ENCODE measurements around the gene PRR5L.

The PRR5L gene

GRCh38 chr11:36361472-36361871 is 65.4 kb downstream of the PRR5L start:
- no peak for DNase-seq

DNA sequence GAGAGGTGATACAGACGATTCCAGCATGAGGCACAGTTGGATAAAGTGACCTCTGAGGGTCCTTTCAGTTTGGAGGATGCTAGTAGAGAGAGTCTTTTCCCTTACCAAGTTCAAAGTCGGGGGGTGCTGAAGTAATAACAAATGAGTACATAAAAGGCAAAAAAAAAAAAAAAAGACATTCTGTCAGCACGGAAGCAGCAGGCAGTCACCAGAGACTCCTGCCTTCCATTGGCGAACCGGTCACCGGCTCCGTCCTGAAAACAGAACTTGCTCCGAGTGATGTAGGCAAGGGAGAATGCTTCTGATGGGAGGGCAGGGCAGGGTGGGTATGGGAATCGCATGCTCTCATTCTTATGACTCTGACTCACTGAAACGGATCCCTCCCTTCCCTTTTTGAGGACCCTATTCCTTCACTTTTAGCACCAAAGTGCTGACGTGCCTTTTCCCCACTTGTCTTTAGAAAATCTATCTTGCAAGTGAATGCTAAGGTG is 65.9 kb downstream of the PRR5L start:
- peak in 1 of 2 donors; percentile 19 for DNase-seq

DNA sequence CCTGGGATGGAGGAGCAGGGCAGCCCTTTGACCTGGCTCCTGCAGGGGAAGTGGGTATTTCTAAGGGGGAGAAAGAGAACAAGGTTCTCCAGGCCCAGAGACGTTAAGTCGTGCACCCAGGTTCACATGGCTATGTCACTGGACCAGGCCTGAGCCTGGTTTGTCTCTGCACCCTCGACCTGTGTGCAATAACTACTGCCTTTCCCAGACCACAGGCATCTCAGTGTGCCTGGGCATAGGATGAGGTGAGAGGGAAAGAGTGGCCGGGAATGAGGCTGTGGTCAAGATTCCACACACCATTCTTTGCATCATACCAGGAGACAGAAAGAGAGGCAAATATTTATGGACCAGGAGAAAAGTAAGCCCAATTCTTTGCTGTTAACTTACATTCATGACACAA is 66.8 kb downstream of the PRR5L start:
- DNase-seq: no peak

DNA sequence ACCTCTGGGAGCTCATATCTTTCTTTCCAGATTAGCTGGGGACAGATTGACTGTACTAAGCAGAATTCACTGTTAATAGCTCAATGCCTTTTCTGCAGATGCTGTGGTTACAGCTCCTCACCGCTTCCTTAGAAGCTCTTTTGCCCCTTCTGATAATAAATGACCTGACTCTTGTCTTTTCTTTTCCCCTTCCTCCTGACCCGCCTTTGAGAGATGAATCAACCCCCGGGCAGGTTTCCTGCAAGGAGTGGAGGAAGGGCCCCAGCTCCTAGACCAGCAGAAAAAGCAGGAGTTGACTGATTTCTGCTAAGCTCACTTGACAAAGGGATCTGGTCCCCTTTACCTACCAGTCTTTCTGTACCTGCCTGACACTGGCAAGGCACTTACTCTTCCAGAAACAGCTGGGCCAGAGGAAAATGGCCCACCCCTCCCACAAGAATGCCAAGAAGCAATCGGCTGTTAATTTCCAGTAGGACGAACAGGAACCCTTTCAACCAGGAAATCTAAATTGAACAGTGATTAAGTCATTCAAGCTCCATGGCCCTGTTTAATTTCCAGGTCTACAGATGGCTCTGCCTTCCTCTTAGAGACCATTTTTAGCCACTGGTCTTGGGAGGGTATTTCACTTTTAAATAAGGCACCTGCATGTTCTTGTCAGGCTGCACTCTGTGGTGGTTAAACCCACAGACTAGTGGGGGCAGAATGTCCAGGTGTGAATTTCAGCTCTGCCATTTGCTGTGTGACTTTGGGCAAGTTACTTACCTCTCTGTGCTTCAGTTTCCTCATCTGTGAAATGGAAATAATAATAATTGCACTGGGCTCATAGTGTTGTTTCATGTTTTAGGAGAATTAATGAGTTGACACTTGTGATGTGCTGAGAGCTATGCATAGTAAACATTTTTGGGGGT is 67.5 kb downstream of the PRR5L start:
- no peak for DNase-seq

- no peak for DNase-seq
These were observed 68.7 kb downstream of the PRR5L start for GRCh38 chr11:36364551-36365325.

GRCh38 chr11:36365907-36366306 is 69.8 kb downstream of the PRR5L start:
- DNase-seq: no peak

DNA sequence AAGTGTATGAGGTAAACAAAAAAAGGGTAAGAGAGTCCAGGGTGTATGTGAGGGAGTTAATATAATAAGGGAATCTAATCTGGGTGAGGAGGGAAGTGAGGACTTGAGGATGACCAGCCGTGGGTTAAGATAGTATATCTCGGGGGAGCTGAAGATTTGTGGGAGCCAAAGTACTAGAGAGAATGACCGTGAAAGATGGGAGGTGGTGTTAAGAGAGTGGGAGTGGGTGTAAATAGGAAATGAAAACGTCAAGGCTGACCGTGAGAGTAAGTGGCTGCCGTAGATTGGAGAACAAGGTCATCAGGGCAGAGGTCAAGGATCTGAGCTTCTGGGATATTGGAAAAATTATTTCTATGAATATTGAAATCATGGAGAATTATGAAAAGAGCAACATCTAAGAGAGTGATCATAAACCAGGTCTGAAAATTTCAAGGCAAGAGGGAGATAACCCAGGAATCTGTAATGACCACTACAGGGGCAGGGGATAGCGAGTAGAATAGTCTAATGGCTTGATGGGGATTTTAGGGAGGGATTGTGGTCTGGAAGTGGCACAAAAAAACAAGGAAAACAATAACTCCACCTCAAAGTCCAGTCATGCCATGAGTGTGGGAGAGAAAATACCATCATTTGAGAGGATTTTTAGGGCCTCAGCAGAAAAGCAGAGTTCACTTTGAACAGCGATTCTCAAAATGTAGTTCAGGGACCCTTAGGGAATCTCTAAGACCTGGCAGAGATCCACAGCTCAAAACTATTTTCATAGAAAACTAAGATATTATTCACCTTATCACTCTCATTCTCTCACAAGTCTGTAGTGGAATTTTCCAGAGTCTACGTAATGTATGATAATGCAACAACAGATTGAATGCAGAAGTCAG is 72.0 kb downstream of the PRR5L start:
- DNase-seq: no peak

- no peak for DNase-seq
These were observed 75.1 kb downstream of the PRR5L start for GRCh38 chr11:36371181-36371580.

DNA sequence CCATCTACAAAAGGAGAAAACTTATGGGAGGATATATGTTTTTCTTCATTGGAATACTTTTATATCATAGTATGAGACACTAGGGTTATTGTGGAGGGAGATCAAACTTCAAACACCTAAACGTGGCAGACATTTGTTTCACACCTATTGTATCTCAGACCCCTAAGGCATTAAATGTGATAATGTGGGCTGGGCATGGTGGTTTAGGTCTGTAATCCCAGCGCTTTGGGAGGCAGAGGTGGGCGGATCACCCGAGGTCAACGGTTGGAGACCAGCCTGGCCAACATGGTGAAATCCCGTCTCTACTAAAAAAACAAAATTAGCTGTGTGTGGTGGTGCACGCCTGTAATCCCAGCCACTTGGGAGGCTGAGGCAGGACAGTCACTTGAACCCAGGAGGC is 75.5 kb downstream of the PRR5L start:
- no peak for DNase-seq

DNA sequence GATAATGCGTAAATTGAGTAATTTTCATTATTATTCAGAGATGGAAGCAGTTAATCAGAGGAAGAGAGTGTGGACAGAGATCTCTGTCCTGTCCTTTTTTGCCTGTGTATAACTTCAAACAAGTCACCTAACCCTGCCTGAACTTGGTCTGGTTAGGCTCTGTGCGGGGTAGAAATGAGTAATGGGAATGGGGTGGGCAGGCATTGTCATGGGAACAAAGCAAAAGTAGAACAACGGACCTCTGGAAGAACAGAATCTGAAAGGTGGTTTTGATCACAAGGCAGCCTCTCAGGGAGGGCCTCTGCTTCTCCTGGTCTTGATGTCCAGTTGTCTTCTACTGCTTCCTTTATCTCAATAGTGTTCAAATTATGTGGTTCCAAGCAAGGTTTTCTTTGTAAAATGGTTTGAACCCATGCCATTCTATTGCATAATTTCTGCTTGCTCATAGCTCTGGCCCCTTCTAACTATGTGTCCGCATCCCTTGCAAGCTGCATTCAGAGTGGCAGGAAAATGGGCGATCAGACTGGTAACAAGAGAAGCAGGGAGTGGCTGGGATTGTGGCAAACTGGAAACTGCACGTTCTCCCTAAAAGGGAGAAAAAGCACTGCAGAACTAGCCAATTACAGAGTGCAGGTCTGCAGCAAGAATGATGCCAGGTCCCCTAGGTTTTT is 76.1 kb downstream of the PRR5L start:
- DNase-seq: no peak

DNA sequence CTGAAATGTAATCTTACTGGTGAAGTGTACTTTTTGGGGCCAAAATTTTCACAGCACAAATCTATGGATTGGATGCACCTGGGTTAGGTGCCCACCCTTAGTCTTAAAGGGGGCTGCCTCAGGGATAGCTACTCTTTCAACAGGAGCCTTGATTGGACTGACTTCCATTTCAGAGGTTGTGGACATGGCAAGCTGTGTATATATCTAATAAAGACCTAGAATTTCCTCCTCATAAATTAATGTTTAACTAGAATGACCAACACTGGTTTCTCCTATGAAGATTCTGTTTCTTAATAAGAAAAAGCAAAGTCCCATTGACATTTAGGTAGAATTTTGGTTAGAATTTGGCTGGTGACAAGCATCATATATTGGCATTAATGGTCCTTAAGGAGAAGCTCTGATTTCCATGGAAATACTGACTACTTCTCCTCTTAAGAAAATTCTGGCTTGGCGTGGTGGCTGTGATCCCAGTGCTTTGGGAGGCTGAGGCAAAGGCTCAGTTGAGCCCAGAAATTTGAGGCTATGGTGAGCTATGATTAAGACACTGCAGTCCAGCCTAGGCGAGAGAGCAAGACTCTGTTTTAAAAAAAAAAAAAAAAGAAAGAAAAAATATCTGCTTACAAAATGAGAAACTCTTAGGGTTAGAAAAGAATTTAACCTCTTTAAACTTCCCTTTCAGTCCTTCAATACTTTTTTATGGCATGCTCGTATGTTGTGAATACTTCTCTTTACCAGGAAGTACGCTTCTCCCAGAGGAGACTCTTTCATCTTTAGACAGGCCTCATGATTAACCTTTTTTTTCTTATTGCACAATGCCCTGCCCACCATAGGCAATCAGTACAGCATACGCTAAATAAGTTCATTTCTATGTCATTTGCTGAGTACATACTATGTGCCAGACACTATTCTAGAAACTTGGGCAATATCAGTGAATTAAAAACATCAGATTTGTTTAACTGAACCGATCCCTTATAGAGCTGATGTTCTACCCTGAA is 77.2 kb downstream of the PRR5L start:
- DNase-seq: no peak

- no peak for DNase-seq
These were observed 78.6 kb downstream of the PRR5L start for GRCh38 chr11:36374726-36375125.

DNA sequence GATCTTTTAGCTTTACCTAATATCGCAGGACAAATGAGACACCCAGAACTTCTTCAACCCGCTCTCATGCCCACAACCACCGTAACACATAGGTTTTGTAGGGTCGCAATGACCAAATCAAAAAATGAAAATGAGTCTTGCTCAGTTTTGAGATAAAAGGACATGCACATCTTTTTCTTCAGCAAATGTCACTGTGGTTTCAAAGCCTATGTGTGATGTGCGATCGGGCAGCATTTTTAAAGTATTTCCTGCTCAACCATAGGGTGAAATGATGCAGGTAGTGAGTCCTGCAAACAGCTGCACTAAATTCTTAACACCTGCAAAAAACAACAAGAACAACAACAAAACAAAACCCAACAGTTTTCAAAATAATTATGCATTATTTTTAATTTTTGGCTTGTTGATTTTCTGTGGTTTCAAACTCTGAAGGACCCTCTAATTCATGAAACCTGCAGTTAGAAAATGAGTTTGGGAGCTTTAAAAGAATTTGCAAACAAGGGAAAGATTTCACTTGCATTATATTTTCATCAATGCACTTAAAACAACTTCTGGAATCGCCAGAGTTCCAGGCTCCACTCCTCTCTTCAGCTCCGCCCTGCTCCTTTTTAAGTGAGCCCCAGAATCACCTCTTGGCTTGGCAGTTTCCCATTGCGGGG is 79.4 kb downstream of the PRR5L start:
- peak in 1 of 2 donors; percentile 41 for DNase-seq

DNA sequence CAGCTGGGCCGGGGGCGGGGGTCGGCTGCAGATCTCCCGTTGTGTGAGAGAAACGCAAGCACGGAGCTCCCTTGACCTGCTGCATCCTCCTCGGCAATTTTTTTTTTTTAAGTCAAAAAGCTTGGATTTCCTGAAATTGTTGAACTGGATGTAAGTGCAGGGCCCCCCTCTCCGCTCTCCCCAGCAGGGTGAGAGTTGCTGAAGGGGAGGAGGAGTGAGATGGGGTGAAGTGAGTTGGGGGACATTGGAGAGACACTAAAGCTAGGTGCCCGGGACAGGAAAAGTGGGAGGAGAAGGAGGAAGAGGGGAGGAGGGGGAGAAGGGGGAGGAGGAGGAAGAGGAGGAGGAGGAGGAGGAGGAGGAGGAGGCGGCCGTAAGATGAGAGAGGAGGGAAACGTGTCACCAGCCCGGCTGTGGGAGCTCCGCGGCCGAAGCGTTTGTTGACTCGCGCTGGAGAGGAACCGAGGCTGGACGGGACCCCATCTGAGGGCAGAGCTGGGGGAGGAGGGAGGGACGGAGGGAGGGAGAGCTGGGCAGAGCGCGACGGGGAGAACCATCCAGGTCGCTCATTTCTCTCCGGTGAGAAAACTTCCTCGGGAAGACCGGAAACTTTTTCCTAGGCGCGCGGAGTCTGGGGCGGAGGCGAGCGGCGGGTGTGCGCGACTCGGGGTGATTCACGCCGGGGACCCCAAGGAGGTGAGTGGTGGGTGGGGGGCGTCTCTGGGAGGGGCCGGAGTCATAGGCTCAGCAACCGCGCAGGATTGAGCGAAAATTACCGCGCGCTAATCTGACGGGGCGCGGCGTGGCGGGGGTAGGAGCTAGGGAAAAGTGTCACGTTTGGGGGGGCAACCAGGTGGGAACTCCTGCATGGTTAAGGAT is 80.2 kb downstream of the PRR5L start:
- no peak for DNase-seq

DNA sequence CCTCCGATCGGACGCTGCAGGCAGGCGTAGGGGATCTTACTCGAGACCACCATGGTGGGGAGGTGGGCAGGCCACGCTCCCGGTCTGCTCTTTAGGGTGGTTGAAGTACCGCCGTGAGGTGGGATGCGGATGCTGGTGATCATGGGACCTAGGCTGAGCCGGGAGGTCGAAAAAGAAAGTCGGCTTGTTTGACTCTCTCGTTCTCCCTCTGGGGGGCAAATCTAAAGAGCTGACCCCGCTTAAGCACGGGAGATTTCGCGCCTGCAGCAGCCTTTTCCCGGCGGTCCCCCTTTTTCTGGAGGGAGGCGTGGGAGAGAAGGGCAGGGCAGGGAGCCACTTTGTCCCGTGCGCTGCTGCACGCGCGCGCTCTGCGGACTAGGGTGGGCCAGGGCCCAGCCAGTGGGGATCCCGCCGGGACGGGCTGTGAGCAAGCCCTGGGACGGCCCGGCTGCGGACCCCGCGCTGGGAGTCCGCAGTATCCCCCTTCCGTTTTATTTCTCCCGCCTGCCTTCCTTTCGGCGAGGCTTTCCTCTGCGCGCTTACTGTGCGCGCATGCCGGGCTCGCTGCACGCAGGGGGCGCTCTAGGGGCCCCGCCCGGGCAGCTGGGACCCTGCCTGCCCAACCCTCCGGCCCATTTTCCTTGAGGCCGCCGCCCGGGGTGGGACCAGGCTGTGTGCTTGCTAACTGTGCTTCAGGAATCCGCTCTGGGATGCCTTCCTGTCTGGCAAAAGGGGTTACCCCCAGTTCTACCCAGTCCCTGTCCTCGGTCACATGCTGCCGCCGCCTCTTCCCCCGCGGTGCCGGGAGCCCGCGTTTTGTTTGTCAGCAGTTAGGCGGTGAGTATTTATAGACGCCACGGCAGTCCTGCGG is 81.0 kb downstream of the PRR5L start:
- peak; percentile 60 to 75 for DNase-seq

DNA sequence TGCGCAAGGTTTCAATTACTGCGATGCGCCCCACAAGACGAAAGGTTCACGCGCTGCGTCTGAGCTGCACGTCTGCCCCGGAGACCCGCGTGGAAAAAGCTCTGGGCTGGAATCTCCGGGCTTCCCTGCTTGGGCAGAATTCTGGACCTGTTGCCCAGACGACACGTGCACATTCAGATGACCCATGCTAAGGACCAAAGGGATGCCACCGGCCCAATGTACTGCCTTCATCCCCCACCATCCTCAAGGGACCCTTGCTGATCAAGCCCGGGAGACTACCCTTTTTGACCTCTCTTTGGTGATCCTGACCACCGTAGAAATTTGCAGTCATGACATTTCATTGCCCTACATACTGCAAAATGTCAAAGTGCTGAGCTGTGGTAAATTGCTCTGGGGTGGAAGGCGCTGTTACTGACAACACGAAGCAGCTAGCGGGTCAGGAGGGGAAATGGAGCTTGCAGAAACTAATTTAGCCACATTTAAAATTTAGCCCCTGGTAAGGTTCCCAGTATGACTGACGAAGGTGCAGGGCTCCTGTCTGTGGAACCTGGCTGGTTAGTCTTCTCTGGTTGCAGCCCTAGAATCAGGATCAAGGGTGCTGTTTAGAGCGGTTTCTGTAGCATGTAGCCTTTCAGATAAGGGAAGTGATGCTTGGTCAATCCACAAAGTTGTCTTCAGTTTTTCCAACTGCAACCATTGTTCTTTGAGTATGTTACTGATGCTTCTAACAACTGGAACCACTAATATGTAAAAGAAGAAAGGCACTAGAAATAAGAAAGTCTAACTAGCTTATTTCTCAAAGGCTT is 81.9 kb downstream of the PRR5L start:
- DNase-seq: no peak

- no peak for DNase-seq
These were observed 83.6 kb downstream of the PRR5L start for GRCh38 chr11:36379653-36380052.
